GM23338 (cell line): Measurements from ENCODE around the gene ZNF747.

Experiments
- EZH2 ChIP-seq: fragments of 200-600 bp; sonication (generic); IDR thresholded peaks from one replicate; pipeline ENCODE4 v1.8.0; 2017; ENCODE audit warnings: antibody characterized with exemption, mild to moderate bottlenecking, low read depth; ENCODE audit not compliant: unreplicated experiment
- NANOG ChIP-seq: IDR thresholded peaks from 2 replicates; pipeline ENCODE4 v1.6.1; 2016; ENCODE audit warnings: antibody characterized with exemption, borderline replicate concordance
- POLR2AphosphoS5 ChIP-seq: IDR thresholded peaks from 2 replicates; pipeline ENCODE4 v1.6.1; 2016; ENCODE audit warnings: antibody characterized with exemption, low read depth
- TF ChIP-seq, protein P1 (sequence below), 2 experiments: fragments of 200-600 bp in 1 of 2; sonication (generic) in 1 of 2; conservative IDR thresholded peaks; 2 replicates each; pipeline versions ENCODE4 v1.5.1 to v1.6.1; 2016 to 2017; ENCODE audit warnings: antibody characterized with exemption in 2 of 2, low read depth in 2 of 2, mild to moderate bottlenecking in 2 of 2, moderate library complexity in 1 of 2
- TF ChIP-seq, protein P2 (sequence below): IDR thresholded peaks from one replicate; pipeline ENCODE4 v1.6.1; 2018; ENCODE audit warnings: antibody characterized with exemption; ENCODE audit not compliant: unreplicated experiment

GRCh38 chr16:30533748-30534367, 800 bp downstream of the ZNF747 start:
- TF ChIP-seq, protein P1, sequence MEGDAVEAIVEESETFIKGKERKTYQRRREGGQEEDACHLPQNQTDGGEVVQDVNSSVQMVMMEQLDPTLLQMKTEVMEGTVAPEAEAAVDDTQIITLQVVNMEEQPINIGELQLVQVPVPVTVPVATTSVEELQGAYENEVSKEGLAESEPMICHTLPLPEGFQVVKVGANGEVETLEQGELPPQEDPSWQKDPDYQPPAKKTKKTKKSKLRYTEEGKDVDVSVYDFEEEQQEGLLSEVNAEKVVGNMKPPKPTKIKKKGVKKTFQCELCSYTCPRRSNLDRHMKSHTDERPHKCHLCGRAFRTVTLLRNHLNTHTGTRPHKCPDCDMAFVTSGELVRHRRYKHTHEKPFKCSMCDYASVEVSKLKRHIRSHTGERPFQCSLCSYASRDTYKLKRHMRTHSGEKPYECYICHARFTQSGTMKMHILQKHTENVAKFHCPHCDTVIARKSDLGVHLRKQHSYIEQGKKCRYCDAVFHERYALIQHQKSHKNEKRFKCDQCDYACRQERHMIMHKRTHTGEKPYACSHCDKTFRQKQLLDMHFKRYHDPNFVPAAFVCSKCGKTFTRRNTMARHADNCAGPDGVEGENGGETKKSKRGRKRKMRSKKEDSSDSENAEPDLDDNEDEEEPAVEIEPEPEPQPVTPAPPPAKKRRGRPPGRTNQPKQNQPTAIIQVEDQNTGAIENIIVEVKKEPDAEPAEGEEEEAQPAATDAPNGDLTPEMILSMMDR (conservative IDR thresholded peaks at IDR 0.05; ENCODE audit: low read depth in 2 of 2), result peak in 1 of 2 experiments; percentile 8; a peak in 1 of 4 replicates
- TF ChIP-seq POLR2AphosphoS5 (no peak), NANOG (no peak), EZH2 (no peak)
- TF ChIP-seq, protein P2, sequence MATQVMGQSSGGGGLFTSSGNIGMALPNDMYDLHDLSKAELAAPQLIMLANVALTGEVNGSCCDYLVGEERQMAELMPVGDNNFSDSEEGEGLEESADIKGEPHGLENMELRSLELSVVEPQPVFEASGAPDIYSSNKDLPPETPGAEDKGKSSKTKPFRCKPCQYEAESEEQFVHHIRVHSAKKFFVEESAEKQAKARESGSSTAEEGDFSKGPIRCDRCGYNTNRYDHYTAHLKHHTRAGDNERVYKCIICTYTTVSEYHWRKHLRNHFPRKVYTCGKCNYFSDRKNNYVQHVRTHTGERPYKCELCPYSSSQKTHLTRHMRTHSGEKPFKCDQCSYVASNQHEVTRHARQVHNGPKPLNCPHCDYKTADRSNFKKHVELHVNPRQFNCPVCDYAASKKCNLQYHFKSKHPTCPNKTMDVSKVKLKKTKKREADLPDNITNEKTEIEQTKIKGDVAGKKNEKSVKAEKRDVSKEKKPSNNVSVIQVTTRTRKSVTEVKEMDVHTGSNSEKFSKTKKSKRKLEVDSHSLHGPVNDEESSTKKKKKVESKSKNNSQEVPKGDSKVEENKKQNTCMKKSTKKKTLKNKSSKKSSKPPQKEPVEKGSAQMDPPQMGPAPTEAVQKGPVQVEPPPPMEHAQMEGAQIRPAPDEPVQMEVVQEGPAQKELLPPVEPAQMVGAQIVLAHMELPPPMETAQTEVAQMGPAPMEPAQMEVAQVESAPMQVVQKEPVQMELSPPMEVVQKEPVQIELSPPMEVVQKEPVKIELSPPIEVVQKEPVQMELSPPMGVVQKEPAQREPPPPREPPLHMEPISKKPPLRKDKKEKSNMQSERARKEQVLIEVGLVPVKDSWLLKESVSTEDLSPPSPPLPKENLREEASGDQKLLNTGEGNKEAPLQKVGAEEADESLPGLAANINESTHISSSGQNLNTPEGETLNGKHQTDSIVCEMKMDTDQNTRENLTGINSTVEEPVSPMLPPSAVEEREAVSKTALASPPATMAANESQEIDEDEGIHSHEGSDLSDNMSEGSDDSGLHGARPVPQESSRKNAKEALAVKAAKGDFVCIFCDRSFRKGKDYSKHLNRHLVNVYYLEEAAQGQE, result no peak
